Measurements from ENCODE around the gene UBXN6.

DNA sequence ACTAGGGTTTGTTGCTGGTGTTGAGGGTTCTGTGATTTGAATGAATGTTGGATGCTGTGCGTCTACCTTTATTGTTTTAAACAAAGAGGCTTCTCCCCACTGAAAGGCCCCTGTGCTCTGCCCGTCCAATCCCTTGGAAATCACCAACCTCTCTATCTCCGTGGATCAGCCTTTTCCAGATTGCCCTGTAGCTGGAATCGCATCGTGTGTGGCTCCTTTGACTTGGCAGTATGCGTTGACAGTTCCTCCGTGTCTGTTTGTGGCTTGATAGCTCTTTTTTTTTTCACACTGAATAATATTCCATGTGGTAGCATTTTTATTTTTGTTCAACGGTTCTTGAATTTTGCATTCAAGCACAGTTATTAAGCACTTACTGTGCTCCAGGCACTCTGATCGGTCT, 23.2 kb downstream of the UBXN6 start:
- no peak for TF ChIP-seq EZH2 (IDR thresholded peaks at IDR 0.05)
- TF ChIP-seq, protein P1, sequence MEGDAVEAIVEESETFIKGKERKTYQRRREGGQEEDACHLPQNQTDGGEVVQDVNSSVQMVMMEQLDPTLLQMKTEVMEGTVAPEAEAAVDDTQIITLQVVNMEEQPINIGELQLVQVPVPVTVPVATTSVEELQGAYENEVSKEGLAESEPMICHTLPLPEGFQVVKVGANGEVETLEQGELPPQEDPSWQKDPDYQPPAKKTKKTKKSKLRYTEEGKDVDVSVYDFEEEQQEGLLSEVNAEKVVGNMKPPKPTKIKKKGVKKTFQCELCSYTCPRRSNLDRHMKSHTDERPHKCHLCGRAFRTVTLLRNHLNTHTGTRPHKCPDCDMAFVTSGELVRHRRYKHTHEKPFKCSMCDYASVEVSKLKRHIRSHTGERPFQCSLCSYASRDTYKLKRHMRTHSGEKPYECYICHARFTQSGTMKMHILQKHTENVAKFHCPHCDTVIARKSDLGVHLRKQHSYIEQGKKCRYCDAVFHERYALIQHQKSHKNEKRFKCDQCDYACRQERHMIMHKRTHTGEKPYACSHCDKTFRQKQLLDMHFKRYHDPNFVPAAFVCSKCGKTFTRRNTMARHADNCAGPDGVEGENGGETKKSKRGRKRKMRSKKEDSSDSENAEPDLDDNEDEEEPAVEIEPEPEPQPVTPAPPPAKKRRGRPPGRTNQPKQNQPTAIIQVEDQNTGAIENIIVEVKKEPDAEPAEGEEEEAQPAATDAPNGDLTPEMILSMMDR (IDR thresholded peaks at IDR 0.05 in 2 of 3, conservative IDR thresholded peaks at IDR 0.05 in 1 of 3; ENCODE audit: borderline replicate concordance in 1 of 3, insufficient read depth in 1 of 3, low read depth in 2 of 3, low read length in 2 of 3): no peak
- TF ChIP-seq POLR2A (IDR thresholded peaks at IDR 0.05; ENCODE audit: borderline replicate concordance, extremely low read depth, insufficient read depth, insufficient read length): no peak
- TF ChIP-seq POLR2AphosphoS5 (IDR thresholded peaks at IDR 0.05; ENCODE audit: low read depth, low read length): no peak
- TF ChIP-seq EGR1 (IDR thresholded peaks at IDR 0.05; ENCODE audit: low read depth): no peak
- TF ChIP-seq YY1 (IDR thresholded peaks at IDR 0.05; ENCODE audit: extremely low read depth, insufficient replicate concordance, low read depth, low read length): no peak
- no peak for TF ChIP-seq CEBPB (IDR thresholded peaks at IDR 0.05; ENCODE audit: low read depth)
